BE2C (cell line): ENCODE results near the gene PFDN1.

Experiments
- DNase-seq: peaks from one replicate; pipeline ENCODE4 v3.0.0-alpha.2; 2020
- H3K27me3 ChIP-seq: fragments of 250-450 bp; sonication (Bioruptor Pico); 2 replicates; pipeline ENCODE4 v1.5.1; 2020; ENCODE audit warnings: mild to moderate bottlenecking
- H3K36me3 ChIP-seq: fragments of 250-450 bp; sonication (Bioruptor Pico); 2 replicates; pipeline ENCODE4 v1.5.1; 2020; ENCODE audit warnings: mild to moderate bottlenecking
- H3K4me1 ChIP-seq: fragments of 250-450 bp; sonication (Bioruptor Pico); 2 replicates; pipeline ENCODE4 v1.5.1; 2020
- H3K4me3 ChIP-seq: 2 replicates; pipeline ENCODE4 v1.5.1; 2011; ENCODE audit warnings: low read depth, low read length
- H3K9me3 ChIP-seq: fragments of 250-450 bp; sonication (Bioruptor Pico); 2 replicates; pipeline ENCODE4 v1.5.1; 2020
- TF ChIP-seq, protein P1 (sequence below): IDR thresholded peaks from 2 replicates; pipeline ENCODE4 v1.5.1; 2012; ENCODE audit warnings: mild to moderate bottlenecking, low read depth, low read length

The PFDN1 gene

DNA sequence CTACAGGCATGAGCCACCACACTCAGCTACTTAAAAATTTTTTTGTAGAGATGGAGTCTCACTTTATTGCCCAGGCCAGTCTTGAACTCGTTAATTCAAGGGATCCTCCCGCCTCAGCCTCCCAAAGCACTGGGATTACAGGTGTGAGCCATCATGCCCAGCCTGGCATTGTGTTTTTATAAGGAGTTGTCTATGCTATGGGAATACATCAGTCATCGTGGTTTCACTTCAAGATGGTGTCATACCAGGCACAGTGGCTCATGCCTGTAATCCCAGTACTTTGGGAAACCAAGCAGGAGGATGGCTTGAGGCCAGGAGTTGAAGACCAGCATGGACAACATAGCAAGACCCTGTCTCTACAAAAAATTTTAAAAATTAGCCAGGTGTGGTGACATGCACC is 78.2 kb downstream of the PFDN1 start:
- DNase-seq = no peak
- Histone ChIP-seq H3K9me3 (no peaks in the 10 kb centered on the region), H3K27me3 (no peaks in the 10 kb centered on the region), H3K4me1 (peaks cover 8% of the 10 kb centered on the region; the same call in 1 of the 2 replicates), H3K4me3 (no peak overlapping the region), H3K36me3 (no peaks in the 10 kb centered on the region)
- TF ChIP-seq, protein P1, sequence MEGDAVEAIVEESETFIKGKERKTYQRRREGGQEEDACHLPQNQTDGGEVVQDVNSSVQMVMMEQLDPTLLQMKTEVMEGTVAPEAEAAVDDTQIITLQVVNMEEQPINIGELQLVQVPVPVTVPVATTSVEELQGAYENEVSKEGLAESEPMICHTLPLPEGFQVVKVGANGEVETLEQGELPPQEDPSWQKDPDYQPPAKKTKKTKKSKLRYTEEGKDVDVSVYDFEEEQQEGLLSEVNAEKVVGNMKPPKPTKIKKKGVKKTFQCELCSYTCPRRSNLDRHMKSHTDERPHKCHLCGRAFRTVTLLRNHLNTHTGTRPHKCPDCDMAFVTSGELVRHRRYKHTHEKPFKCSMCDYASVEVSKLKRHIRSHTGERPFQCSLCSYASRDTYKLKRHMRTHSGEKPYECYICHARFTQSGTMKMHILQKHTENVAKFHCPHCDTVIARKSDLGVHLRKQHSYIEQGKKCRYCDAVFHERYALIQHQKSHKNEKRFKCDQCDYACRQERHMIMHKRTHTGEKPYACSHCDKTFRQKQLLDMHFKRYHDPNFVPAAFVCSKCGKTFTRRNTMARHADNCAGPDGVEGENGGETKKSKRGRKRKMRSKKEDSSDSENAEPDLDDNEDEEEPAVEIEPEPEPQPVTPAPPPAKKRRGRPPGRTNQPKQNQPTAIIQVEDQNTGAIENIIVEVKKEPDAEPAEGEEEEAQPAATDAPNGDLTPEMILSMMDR = no peak

DNA sequence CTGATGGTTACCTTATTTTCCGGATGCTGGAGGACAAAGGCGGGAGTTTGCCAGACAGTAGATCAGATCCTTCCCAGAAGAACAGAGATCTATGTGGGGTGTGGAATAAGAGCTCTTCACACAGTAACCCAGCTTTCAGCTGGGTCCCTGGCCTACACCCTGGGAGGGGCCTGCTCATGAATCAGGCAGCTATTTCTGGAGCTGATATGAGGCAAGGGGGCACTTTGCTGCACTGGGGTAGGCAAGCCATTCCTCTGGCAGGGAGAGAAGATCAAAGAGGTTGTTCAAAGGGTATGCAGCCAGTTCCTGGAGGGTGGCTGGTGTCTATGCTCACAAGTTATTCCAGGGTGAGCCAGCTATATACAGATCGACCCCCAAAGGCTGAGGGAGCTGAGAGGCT is 79.3 kb downstream of the PFDN1 start:
- H3K27me3 ChIP-seq = no peaks in the 10 kb centered on the region
- no peaks in the 10 kb centered on the region; the same call in 1 of the 2 replicates for H3K36me3 ChIP-seq
- peaks cover 8% of the 10 kb centered on the region; the same call in 1 of the 2 replicates for H3K4me1 ChIP-seq
- DNase-seq = no peak
- TF ChIP-seq, protein P1 = no peak
- no peaks in the 10 kb centered on the region for H3K9me3 ChIP-seq
- H3K4me3 ChIP-seq = no peak overlapping the region

- TF ChIP-seq, protein P1 = no peak
- H3K9me3 ChIP-seq = no peaks in the 10 kb centered on the region
- H3K27me3 ChIP-seq = no peaks in the 10 kb centered on the region
- H3K4me3 ChIP-seq = no peak overlapping the region
- peaks cover 8% of the 10 kb centered on the region; the same call in 1 of the 2 replicates for H3K4me1 ChIP-seq
- no peaks in the 10 kb centered on the region; the same call in 1 of the 2 replicates for H3K36me3 ChIP-seq
- no peak for DNase-seq
Measured at GRCh38 chr5:140222416-140222815, 80.5 kb downstream of the PFDN1 start.

DNA sequence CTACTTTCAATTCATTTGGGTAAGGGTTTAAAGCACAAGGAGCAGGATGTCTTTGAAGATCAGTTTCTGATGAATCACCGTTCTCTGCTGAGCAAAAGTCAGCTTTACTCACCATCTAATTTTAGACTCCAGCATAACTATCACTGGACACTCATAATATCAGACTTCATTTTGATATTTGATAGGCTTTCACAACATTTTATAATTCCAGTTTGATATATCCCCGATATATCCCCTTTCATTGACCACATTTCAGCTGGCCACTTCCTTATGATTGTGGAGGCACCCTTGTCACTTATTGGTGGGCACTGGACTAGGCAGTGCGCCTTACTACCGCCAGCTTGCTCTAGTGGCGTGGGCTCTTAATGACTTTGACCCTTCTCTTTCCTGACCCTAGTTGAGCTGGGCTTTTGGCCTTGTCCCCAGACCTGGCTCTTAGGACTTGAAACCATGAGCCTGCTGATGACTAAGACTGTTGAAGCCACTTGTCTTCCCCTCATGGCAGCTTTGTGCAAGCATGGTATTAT is 81.1 kb downstream of the PFDN1 start:
- H3K27me3 ChIP-seq = no peaks in the 10 kb centered on the region
- H3K4me1 ChIP-seq = peaks cover 8% of the 10 kb centered on the region; the same call in 1 of the 2 replicates
- H3K36me3 ChIP-seq = no peaks in the 10 kb centered on the region; the same call in 1 of the 2 replicates
- no peak for DNase-seq
- TF ChIP-seq, protein P1 = no peak
- no peak overlapping the region for H3K4me3 ChIP-seq
- H3K9me3 ChIP-seq = no peaks in the 10 kb centered on the region

DNA sequence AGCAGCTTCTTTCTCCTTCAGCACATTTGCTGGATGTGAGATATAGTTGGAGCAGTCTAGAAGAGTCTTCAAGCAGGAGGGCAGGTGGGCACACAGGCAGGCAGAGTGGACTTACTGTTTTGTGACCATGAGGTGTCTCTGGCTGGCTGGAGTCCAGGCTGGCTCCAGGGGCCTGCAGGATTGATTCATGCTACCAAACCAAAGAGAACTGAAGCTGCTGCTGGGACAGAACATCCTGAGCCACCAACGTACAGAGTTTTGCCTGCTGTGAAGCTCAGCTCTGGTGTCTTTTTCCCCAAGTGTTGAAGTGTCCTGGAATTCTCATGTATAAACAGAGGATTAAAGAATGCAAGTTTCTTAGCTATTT is 82.2 kb downstream of the PFDN1 start:
- no peaks in the 10 kb centered on the region for H3K9me3 ChIP-seq
- H3K4me3 ChIP-seq = no peak overlapping the region
- H3K36me3 ChIP-seq = no peaks in the 10 kb centered on the region; the same call in 1 of the 2 replicates
- TF ChIP-seq, protein P1 = no peak
- peaks cover 8% of the 10 kb centered on the region; the same call in 1 of the 2 replicates for H3K4me1 ChIP-seq
- no peak for DNase-seq
- no peaks in the 10 kb centered on the region for H3K27me3 ChIP-seq

GRCh38 chr5:140220032-140220697 is 82.7 kb downstream of the PFDN1 start:
- Histone ChIP-seq H3K4me1 (peaks cover 8% of the 10 kb centered on the region; the same call in 1 of the 2 replicates), H3K36me3 (no peaks in the 10 kb centered on the region; the same call in 1 of the 2 replicates), H3K27me3 (no peaks in the 10 kb centered on the region), H3K4me3 (no peak overlapping the region), H3K9me3 (no peaks in the 10 kb centered on the region)
- DNase-seq = no peak
- TF ChIP-seq, protein P1 = no peak
